Activated CD8-positive, alpha-beta memory T cell treated with anti-CD3 and anti-CD28 coated beads, Interleukin-2, amount 50 U/mL, for 1 hour (primary cell): ENCODE measurements around the gene AGGF1.
A peak's percentile ranks its signal among the peaks of the same experiment; 100 is the strongest.
"Not testable (repeated sequence)": the region's sequence is repeated elsewhere in the genome, so short reads cannot be mapped to it uniquely, and the experiment has no call there.

ENCODE experiments used
- DNase-seq: peaks from one replicate; pipeline ENCODE4 v3.0.0-alpha.2; 2020; ENCODE audit errors: extremely low read depth

The AGGF1 gene

GRCh38 chr5:77086368-77086688 lies 56.1 kb downstream of the AGGF1 start:
- no peak for DNase-seq

GRCh38 chr5:77086689-77087483 lies 56.7 kb downstream of the AGGF1 start, which contains the start of gene ZBED3:
TSS of gene ZBED3 (minus strand) at chr5:77087285. CDS start at chr5:77077878, 9,407 bp downstream.
- DNase-seq: peak; percentile 30

- DNase-seq: no peak
Observed at GRCh38 chr5:77087484-77088261, 57.5 kb downstream of the AGGF1 start.

- DNase-seq: no peak
Observed at GRCh38 chr5:77095189-77095588, 65.0 kb downstream of the AGGF1 start.

- no peak for DNase-seq
Observed at GRCh38 chr5:77101298-77101697, 71.1 kb downstream of the AGGF1 start.

GRCh38 chr5:77102549-77102948 lies 72.3 kb downstream of the AGGF1 start:
- no peak for DNase-seq

DNA sequence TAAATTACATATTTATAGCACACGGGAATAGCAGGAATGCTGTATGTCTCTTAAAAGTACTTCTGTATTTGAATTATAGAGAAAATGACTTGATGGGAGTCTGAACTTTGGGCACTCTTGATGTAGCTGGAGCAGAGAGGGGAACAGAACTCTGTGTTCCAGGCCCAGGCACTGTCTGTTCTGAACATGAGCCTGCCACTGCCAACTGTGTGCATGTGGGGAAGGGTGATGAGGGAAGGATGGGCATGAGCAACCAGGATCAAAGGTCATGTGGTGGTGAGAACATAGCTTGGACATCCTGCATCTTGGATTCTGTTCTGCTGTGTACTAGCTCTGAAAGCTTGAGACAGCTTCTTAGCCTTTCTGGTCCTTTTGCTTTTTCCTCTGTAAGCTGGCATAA lies 73.3 kb downstream of the AGGF1 start:
- DNase-seq: no peak

- DNase-seq: no peak
Observed at GRCh38 chr5:77104813-77105212, 74.6 kb downstream of the AGGF1 start.

DNA sequence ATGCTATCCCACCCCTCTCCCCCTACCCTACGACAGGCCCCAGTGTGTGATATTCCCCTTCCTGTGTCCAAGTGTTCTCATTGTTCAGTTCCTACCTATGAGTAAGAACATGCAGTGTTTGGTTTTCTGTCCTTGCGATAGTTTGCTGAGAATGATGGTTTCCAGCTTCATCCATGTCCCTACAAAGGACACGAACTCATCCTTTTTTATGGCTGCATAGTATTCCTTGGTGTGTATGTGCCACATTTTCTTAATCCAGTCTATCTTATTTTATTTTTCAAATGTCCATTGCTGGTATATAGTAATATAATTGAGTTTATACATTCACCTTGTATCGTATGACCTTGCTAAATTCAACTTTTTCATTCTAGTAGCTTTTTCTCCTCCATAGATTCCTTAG lies 76.8 kb downstream of the AGGF1 start:
- not testable (repeated sequence) for DNase-seq
